Measurements from ENCODE around the gene MAGEF1.

Gene MAGEF1

DNA sequence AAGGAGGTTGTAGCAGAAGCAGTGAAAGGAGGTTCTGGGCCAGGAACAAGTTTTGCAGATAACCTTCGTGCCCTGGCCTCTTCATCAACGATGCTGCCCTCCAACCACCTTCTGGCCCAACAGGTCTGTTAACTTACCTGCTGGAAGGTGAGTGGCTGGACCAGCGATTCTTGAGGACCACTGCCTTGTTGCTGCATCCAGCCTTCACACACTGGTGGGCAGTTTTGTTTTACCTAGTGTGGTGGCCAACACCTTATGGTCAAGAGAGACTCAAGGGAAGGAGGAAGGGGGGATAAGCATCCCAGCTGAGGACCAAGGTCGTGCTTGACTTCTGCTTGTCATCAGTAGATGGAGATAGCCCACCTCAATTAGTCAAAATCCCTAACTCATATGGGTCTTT lies 7.8 kb upstream of the MAGEF1 start:
- no peaks in the 10 kb centered on the region for H3K4me1 Mint-ChIP-seq (ENCODE audit: low read depth)
- H3K27ac Mint-ChIP-seq: no peak overlapping the region
- H3K9me3 Mint-ChIP-seq: no peaks in the 10 kb centered on the region
- H3K36me3 Mint-ChIP-seq (ENCODE audit: low read depth): no peaks in the 10 kb centered on the region
- peaks cover 31% of the 10 kb centered on the region for H3K27me3 Mint-ChIP-seq (ENCODE audit: low read depth)
- no peak overlapping the region for H3K4me3 Mint-ChIP-seq

DNA sequence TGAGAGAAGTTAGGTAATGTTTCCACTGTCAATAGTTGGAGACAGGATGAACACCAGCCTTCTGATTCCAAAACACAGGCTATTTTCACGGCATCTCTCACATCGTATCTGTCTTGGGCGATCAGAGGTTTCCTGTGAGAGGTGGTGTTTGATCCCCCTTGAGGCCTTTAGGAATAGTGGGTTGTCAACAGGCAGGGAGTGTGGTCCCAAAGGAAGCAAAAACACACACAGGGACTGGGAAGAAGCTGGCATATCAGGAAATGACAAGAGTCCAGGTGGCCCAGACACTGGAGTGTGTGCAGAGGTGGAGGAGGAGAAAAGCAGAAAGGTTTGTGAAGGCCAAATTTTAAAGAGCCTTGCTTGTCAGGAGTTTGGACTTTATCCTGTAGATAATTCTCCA lies 6.6 kb upstream of the MAGEF1 start:
- no peak overlapping the region for H3K4me3 Mint-ChIP-seq
- no peaks in the 10 kb centered on the region for H3K4me1 Mint-ChIP-seq (ENCODE audit: low read depth)
- no peak overlapping the region for H3K27ac Mint-ChIP-seq
- H3K27me3 Mint-ChIP-seq (ENCODE audit: low read depth): peaks cover 23% of the 10 kb centered on the region
- no peaks in the 10 kb centered on the region for H3K36me3 Mint-ChIP-seq (ENCODE audit: low read depth)
- H3K9me3 Mint-ChIP-seq: no peaks in the 10 kb centered on the region

DNA sequence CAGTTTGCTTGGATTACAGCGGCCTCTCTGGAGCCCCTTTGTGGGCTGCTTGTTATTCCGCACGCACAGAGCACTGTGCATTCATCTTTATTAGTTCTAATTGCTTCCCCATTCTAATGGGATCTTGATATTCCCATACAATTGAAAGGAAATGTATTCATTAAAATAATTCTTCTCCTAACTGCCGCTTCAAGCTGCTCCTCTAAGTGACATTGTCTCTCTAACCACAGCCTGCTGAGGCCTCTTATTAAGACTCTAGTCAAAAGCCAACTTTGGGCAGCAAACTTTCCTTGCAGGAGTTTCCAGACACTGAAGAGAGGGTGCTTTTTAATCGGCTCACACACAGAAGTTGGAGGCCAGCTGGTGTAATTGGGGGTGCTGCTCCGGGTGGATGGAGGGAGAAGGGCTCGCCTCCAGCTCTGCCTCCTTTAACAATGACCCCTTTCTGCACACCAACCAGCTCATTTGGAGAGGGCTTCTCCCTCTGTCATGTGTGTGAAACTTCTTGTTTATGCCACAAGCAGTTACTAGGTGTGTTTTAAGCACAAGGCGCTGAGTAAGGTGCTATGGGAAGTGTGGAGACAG lies 5.6 kb upstream of the MAGEF1 start:
- Mint-ChIP-seq H3K4me1 (ENCODE audit: low read depth) (peaks cover 4% of the 10 kb centered on the region), H3K27ac (no peak overlapping the region), H3K36me3 (ENCODE audit: low read depth) (peaks cover 2% of the 10 kb centered on the region), H3K27me3 (ENCODE audit: low read depth) (peaks cover 23% of the 10 kb centered on the region), H3K9me3 (no peaks in the 10 kb centered on the region), H3K4me3 (no peak overlapping the region)

DNA sequence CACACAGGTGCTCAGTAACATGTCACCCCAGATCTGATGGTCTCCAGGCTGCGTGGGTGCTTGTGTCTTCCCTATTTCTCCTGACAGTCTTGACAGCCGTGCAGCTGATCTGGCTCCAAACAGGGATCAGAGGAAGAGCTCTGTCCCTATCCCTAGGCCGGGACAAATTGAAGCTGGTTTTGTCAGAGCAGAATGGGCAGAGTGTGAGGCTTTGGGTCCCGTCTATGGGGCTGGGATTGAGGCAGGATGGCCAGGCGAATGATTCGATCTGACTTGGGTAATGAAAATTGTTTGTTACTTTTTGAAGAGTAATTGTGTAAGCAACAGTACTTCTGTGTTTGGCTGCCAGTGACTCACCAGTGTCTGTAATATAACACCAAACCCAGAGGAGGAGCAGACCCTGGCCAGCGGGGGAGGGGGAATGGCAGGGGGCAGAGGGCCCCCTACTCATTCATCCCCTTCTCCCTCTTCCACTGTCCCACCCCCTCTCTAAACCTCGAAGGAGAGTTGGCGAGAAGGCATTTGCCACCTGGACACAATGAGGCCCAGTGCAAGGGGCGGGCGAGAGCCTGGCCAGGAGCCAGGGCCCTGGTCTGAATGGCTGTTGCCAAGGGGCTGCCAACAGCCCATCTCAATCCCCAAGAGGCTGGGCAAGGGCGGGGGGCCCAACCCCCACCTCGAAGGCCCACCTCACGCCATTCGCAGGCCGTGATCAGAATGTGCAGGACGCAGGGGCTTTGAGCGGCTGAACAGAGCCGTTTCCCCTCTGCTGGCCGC lies 4.9 kb upstream of the MAGEF1 start:
- H3K4me3 Mint-ChIP-seq: no peak overlapping the region

DNA sequence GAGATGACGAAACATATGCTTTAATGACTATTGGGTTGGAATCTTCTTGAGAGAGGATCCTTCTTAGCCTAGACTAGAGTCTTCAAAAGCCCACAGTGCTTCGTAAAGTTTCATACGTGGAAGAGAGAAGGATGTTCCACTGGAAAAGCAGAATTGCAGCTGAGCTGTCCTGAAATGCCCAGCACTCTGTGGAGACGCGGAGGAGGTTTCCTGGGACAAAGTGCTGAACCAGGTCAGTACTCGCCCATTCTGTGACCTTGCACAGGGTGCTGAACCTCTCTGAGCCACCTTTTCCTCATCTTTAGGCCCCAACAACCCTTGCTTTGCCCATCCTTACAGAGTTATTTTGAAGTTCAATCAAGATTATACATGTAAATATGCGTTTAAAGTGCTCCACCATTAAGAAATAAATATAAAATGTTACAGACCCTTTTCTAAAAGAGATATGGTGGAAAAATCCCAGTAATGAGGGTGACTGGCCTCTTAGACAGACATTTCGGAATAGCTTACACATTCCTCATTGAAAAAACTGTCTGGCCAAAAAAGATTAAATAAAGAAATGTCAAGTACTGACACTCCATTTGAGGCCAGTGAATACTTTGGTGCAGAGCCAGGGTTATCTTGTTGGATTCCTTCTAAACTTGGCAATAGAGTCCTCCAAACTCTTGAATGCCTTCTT lies 4.2 kb upstream of the MAGEF1 start:
- H3K4me3 Mint-ChIP-seq: no peak overlapping the region
- H3K27ac Mint-ChIP-seq: no peak overlapping the region
- peaks cover 2% of the 10 kb centered on the region for H3K36me3 Mint-ChIP-seq (ENCODE audit: low read depth)
- peaks cover 12% of the 10 kb centered on the region for H3K4me1 Mint-ChIP-seq (ENCODE audit: low read depth)
- H3K27me3 Mint-ChIP-seq (ENCODE audit: low read depth): peaks cover 25% of the 10 kb centered on the region
- H3K9me3 Mint-ChIP-seq: no peaks in the 10 kb centered on the region

More for the DNA sequence above, 4.9 kb upstream of the MAGEF1 start:
- H3K27ac Mint-ChIP-seq: no peak overlapping the region
- peaks cover 10% of the 10 kb centered on the region for H3K4me1 Mint-ChIP-seq (ENCODE audit: low read depth)
- H3K36me3 Mint-ChIP-seq (ENCODE audit: low read depth): peaks cover 2% of the 10 kb centered on the region
- peaks cover 29% of the 10 kb centered on the region for H3K27me3 Mint-ChIP-seq (ENCODE audit: low read depth)
- no peaks in the 10 kb centered on the region for H3K9me3 Mint-ChIP-seq

DNA sequence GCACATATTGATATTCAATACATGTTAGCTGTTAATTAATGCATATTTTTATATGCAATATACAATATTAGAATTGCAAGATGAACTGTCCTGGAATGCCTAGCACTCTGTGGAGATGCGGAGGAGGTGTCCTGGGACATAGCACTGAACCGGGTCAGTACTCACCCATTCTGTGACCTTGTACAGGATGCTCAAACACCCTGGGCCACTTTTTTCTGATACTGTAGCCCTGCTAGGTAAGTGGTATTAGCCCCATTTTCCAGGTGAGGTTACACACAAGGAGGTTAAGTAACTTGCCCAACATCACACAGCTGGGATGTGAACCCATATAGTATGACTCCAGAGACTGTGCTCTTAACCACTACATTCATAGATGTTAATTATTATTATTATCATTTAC lies 1.7 kb upstream of the MAGEF1 start:
- H3K27ac Mint-ChIP-seq: no peak overlapping the region
- peaks cover 20% of the 10 kb centered on the region for H3K27me3 Mint-ChIP-seq (ENCODE audit: low read depth)
- H3K9me3 Mint-ChIP-seq: no peaks in the 10 kb centered on the region
- H3K36me3 Mint-ChIP-seq (ENCODE audit: low read depth): peaks cover 13% of the 10 kb centered on the region
- H3K4me3 Mint-ChIP-seq: no peak overlapping the region
- peaks cover 24% of the 10 kb centered on the region for H3K4me1 Mint-ChIP-seq (ENCODE audit: low read depth)

DNA sequence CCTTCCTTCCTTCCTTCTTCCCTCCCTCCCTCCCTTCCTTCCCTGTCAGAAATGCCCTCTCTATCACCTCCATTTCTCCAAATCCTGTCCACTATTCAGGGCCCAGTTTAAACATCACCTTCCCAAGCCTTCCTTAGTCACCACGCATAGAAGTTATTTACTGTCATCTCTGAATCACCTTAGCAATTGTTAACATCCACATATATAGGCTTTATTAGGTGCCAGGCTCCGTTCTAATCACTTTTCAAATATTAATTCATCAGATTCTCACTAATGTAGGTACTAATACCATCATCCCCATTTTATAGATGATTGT lies 1.1 kb upstream of the MAGEF1 start:
- H3K4me1 Mint-ChIP-seq (ENCODE audit: low read depth): peaks cover 25% of the 10 kb centered on the region
- peak overlapping the region; percentile 45 for H3K27ac Mint-ChIP-seq
- H3K4me3 Mint-ChIP-seq: peak overlapping the region; percentile 69
- H3K9me3 Mint-ChIP-seq: no peaks in the 10 kb centered on the region
- peaks cover 13% of the 10 kb centered on the region for H3K36me3 Mint-ChIP-seq (ENCODE audit: low read depth)
- peaks cover 17% of the 10 kb centered on the region for H3K27me3 Mint-ChIP-seq (ENCODE audit: low read depth)

DNA sequence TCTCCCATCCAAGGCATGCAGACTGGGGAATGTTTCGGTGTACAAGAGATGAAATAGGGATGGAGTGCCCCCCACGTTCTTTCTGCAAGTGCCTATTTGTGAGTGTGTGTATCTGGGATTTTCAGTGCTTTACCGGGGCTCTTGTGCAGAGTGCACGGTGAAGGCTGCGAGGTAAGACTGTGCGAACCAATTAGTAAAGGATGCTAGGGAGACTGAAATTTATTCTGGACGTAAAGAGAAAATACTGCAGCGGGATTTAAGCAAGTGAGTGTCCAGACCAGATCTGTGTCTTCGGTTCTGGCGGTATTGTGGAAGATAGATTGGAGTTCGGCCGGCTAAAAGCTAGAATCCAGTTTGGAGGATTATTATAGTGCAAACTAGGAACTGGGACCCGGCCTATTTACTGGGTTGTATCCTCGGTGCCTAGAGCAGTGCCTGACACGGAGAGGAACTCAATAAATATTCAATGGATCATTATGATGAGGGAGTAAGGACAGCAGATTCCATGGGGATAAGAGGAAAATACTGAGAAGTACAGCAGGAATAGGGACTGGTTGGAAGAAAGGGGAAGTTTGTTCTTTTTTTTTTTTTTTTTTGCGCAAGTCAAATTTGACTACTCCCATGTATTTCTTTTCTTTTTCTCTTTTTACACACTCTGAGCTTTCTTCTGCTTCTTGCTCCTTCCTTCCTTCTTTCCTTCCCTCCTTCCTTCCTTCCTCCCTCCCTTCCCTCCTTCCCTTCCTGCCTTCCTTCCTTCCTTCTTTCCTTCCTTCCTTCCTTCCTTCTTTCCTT lies 580 bp upstream of the MAGEF1 start:
- Mint-ChIP-seq H3K4me1 (ENCODE audit: low read depth) (peaks cover 25% of the 10 kb centered on the region), H3K4me3 (peak overlapping the region; percentile 87), H3K27me3 (ENCODE audit: low read depth) (peaks cover 14% of the 10 kb centered on the region), H3K27ac (peak overlapping the region; percentile 17), H3K9me3 (peaks cover 2% of the 10 kb centered on the region), H3K36me3 (ENCODE audit: low read depth) (peaks cover 15% of the 10 kb centered on the region)

DNA sequence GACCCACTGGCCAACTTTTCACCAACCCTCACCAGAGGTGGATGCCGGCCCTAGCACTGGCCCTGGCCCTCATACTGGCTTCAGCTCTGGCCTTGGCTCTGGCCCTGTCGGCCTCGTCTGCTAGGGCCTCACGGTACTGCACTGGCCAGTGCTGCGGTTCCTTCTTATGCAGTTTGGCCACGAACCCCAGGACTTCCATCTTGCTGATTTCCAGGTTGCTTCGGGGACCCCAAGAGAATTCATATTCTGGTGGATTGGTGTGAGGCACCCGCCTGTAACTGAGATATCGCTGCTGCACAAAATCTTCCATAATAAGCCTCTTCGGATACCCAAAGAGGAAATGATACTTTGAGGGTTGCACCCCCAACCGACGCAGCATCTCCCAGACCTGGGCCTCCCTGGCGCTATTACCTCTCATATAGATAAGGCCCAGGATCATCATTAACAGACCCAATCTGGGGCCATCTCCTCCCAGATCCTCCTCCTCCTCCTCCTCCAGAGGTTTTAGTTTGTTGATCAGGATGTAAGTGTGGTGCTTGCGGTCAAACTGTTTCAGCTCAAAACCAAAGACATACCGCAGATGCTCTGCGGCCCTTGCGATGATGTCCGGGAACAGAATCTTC lies 883 bp downstream of the MAGEF1 start:
- H3K4me1 Mint-ChIP-seq (ENCODE audit: low read depth): peaks cover 25% of the 10 kb centered on the region
- H3K36me3 Mint-ChIP-seq (ENCODE audit: low read depth): peaks cover 15% of the 10 kb centered on the region
- H3K4me3 Mint-ChIP-seq: peak overlapping the region; percentile 87
- peaks cover 9% of the 10 kb centered on the region for H3K9me3 Mint-ChIP-seq
- peak overlapping the region; percentile 90 for H3K27ac Mint-ChIP-seq
- peaks cover 14% of the 10 kb centered on the region for H3K27me3 Mint-ChIP-seq (ENCODE audit: low read depth)

DNA sequence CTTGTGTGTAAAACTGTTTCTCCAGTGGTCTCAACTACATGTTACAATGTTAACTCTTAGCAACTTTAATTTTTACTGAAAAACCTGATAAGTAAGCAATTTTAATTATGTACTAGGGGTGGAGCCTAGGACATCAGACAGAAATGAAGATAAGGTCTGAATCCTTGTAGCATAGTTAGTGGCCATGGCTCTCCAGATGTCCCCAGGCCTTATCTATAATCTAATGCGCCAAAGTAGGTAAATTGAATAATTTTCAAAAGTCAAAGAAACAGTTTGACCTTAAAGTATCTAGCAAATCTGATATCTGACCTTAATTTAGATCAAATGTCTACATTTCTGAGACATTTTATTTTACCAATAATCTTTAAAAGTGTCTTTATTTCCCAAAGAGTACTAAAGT lies 8.2 kb downstream of the MAGEF1 start:
- H3K27me3 Mint-ChIP-seq (ENCODE audit: low read depth): peaks cover 12% of the 10 kb centered on the region
- no peak overlapping the region for H3K27ac Mint-ChIP-seq
- peaks cover 9% of the 10 kb centered on the region for H3K9me3 Mint-ChIP-seq
- H3K4me1 Mint-ChIP-seq (ENCODE audit: low read depth): peaks cover 1% of the 10 kb centered on the region
- no peak overlapping the region for H3K4me3 Mint-ChIP-seq
- peaks cover 4% of the 10 kb centered on the region for H3K36me3 Mint-ChIP-seq (ENCODE audit: low read depth)

DNA sequence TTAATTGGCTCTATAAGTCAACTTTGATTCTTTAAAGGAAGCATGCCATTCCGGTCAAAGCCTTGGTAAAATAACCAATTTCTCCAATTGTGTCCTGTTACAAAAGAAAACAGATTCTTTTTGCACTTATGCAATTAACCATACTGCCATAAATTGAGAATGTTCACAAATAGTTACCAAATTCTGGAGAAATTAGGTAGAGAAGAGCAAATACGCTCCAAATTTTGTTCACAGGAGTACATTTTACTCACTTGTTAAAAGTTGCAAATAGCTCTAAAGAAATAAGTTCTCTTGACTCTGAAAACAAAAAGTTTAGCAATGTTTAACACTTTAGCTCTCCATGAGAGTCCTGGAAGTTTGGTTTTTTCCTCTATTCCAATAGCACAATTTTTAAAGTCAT lies 11.1 kb downstream of the MAGEF1 start:
- no peak overlapping the region for H3K4me3 Mint-ChIP-seq
- peaks cover 2% of the 10 kb centered on the region for H3K36me3 Mint-ChIP-seq (ENCODE audit: low read depth)
- H3K27me3 Mint-ChIP-seq (ENCODE audit: low read depth): peaks cover 12% of the 10 kb centered on the region
- no peaks in the 10 kb centered on the region for H3K9me3 Mint-ChIP-seq
- H3K27ac Mint-ChIP-seq: no peak overlapping the region
- no peaks in the 10 kb centered on the region for H3K4me1 Mint-ChIP-seq (ENCODE audit: low read depth)

DNA sequence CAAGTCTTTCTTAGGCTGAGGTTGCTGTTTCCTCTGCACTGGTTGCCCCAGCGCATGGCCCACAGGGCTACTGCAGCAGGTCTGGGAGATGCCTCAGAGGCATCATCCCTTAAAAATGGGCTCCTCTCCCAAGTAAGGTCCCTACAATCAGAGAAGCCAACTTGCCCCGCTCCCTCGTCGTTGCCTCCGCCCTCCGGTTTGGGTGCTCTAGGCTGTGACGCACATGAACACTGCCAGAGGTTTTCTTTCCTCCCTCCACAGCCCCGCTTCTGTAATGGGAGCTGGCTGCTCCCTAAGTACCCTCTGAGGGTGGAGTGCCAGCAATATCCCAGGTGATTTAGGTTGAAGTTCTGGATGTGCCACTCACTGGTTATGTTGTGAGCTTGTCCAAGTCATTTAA lies 14.0 kb downstream of the MAGEF1 start:
- Mint-ChIP-seq H3K4me3 (no peak overlapping the region), H3K4me1 (ENCODE audit: low read depth) (no peaks in the 10 kb centered on the region), H3K36me3 (ENCODE audit: low read depth) (no peaks in the 10 kb centered on the region), H3K9me3 (no peaks in the 10 kb centered on the region), H3K27ac (no peak overlapping the region), H3K27me3 (ENCODE audit: low read depth) (peaks cover 11% of the 10 kb centered on the region)

DNA sequence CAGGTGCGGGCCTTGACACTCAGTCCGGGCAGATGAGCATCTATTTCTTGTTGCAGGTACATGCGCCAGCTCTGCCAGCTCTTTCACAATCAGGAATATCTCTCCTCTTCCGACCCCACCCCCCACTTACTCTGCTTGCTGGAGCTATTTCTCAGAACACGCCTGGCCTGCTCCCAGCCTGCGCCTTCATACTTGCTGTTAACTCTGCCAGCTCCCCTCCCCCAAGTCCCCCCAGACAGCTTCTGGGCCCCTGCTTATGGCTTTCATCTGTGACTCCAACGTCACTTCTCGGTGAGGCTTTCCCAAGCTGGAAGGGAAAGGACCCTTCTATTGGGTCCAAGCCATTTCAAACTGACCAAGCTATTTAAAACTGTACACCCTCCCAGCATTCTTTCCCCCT lies 15.2 kb downstream of the MAGEF1 start:
- Mint-ChIP-seq H3K4me3 (no peak overlapping the region), H3K9me3 (no peaks in the 10 kb centered on the region), H3K27ac (no peak overlapping the region), H3K27me3 (ENCODE audit: low read depth) (peaks cover 8% of the 10 kb centered on the region), H3K4me1 (ENCODE audit: low read depth) (no peaks in the 10 kb centered on the region), H3K36me3 (ENCODE audit: low read depth) (no peaks in the 10 kb centered on the region)

DNA sequence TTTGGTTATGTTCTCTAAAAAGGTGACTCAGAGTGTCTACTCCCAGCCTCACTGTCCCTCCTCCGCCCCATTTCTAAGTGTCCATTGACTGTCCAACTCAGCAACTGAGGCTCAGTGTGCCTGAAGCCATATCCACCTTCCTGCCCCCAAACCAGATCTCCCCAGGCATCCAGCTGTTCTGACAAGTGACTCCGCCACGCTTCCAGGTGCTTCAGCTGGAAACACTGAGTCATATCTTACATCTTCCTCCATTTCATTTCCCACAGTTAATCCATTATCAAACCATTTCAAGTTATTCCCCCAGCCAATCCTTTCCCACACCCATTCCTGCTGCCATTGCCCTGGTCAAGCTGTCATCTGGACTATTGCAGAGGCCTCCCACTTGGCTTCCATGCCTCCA lies 17.1 kb downstream of the MAGEF1 start:
- no peak overlapping the region for H3K4me3 Mint-ChIP-seq
- H3K9me3 Mint-ChIP-seq: no peaks in the 10 kb centered on the region
- no peaks in the 10 kb centered on the region for H3K36me3 Mint-ChIP-seq (ENCODE audit: low read depth)
- no peaks in the 10 kb centered on the region for H3K4me1 Mint-ChIP-seq (ENCODE audit: low read depth)
- peaks cover 11% of the 10 kb centered on the region for H3K27me3 Mint-ChIP-seq (ENCODE audit: low read depth)
- H3K27ac Mint-ChIP-seq: no peak overlapping the region
